RWPE2 (cell line): ENCODE measurements around the gene KPNA3.

ENCODE experiments used
- ATAC-seq: fragments of 200-7000 bp; cut with Tn5 transposase; 3 replicates; pipeline ENCODE4 v1.9.1; 2021; ENCODE audit warnings: low read depth
- DNase-seq: peaks from one replicate; pipeline ENCODE4 v3.0.0-alpha.2; 2020; ENCODE audit warnings: low spot score
- H3K27ac ChIP-seq: fragments of 450-650 bp; 2 replicates; pipeline ENCODE4 v1.5.1; 2017; ENCODE audit warnings: mild to moderate bottlenecking; ENCODE audit not compliant: poor library complexity, severe bottlenecking
- H3K27me3 ChIP-seq: fragments of 250-450 bp; sonication (Bioruptor Pico); 2 replicates; pipeline ENCODE4 v1.5.1; 2021; ENCODE audit warnings: mild to moderate bottlenecking, moderate library complexity; ENCODE audit not compliant: insufficient read depth, poor library complexity, severe bottlenecking
- H3K36me3 ChIP-seq: fragments of 250-450 bp; sonication (Bioruptor Pico); 2 replicates; pipeline ENCODE4 v1.5.1; 2020; ENCODE audit warnings: low read depth, mild to moderate bottlenecking, moderate library complexity
- H3K4me1 ChIP-seq: fragments of 250-450 bp; sonication (Bioruptor Pico); 2 replicates; pipeline ENCODE4 v1.5.1; 2021; ENCODE audit warnings: mild to moderate bottlenecking, moderate library complexity; ENCODE audit not compliant: insufficient read depth, poor library complexity, severe bottlenecking
- H3K4me3 ChIP-seq: fragments of 250-450 bp; sonication (Bioruptor Pico); 2 replicates; pipeline ENCODE4 v1.5.1; 2021; ENCODE audit warnings: mild to moderate bottlenecking, moderate library complexity; ENCODE audit not compliant: severe bottlenecking
- H3K9me3 ChIP-seq: fragments of 250-450 bp; sonication (Bioruptor Pico); 2 replicates; pipeline ENCODE4 v1.5.1; 2021; ENCODE audit warnings: mild to moderate bottlenecking, moderate library complexity; ENCODE audit not compliant: severe bottlenecking
- TF ChIP-seq, protein P1 (sequence below): fragments of 450-650 bp; IDR thresholded peaks from one replicate; pipeline ENCODE4 v1.5.1; 2017; ENCODE audit warnings: mild to moderate bottlenecking, moderate library complexity; ENCODE audit not compliant: poor library complexity, severe bottlenecking

The KPNA3 gene

DNA sequence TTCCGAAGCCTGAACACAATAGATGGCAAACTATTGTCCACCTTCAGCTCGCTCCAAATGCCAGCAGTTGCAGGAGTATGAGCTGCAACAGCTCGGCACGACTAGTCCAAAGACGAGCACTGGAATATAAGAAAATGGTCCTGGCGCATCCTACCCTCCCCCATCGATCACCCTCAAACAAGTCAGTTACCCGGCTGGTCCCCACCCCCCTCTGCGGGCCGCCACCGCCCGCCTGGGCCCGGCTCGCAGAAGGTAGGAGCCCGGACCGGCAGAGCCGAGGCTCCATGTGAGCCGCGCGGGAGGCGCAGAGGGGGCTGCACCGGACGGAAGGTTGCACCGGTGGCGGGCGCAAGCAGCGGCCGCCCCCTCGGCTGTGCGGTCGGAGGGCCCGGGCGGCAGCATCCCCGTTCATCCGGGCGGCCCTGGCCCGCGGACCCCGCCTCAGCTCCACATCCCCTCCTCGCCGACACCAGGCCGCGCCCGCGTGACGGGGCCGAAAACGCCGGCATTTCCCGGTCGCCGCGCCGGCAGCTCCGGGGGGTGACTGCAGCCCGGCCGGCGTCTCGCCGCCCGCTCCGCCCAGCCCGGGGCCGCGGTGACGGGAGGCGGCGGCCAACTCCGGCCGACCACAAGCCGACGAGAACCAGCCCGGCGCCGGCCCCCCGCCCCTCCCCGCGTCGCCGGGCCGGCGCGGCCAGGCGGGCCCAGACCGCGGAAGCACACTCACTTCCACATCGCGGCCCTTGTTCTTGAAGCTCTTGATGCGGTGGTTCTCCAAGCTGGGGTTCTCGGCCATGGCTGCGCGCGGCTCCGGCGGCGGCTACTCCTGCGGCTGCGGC lies 552 bp downstream of the KPNA3 start:
- ATAC-seq (peak; percentile 9), DNase-seq (no peak)
- TF ChIP-seq, protein P1, sequence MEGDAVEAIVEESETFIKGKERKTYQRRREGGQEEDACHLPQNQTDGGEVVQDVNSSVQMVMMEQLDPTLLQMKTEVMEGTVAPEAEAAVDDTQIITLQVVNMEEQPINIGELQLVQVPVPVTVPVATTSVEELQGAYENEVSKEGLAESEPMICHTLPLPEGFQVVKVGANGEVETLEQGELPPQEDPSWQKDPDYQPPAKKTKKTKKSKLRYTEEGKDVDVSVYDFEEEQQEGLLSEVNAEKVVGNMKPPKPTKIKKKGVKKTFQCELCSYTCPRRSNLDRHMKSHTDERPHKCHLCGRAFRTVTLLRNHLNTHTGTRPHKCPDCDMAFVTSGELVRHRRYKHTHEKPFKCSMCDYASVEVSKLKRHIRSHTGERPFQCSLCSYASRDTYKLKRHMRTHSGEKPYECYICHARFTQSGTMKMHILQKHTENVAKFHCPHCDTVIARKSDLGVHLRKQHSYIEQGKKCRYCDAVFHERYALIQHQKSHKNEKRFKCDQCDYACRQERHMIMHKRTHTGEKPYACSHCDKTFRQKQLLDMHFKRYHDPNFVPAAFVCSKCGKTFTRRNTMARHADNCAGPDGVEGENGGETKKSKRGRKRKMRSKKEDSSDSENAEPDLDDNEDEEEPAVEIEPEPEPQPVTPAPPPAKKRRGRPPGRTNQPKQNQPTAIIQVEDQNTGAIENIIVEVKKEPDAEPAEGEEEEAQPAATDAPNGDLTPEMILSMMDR, result no peak
- Histone ChIP-seq H3K27ac (peak overlapping the region; percentile 88), H3K4me1 (no peaks in the 10 kb centered on the region), H3K36me3 (0 out of 2 replicates have a peak, but pooled peaks cover 3% of the 10 kb centered on the region), H3K27me3 (no peaks in the 10 kb centered on the region), H3K4me3 (peak overlapping the region; percentile 53), H3K9me3 (no peaks in the 10 kb centered on the region)

- ATAC-seq, result no peak
- Histone ChIP-seq H3K4me3 (peak overlapping the region; percentile 53), H3K4me1 (no peaks in the 10 kb centered on the region), H3K36me3 (0 out of 2 replicates have a peak, but pooled peaks cover 3% of the 10 kb centered on the region), H3K27ac (peak overlapping the region; percentile 88), H3K9me3 (no peaks in the 10 kb centered on the region), H3K27me3 (no peaks in the 10 kb centered on the region)
- DNase-seq, result no peak
- TF ChIP-seq, protein P1, result peak; percentile 26
Observed at GRCh38 chr13:49791315-49791710, 1.2 kb downstream of the KPNA3 start.

DNA sequence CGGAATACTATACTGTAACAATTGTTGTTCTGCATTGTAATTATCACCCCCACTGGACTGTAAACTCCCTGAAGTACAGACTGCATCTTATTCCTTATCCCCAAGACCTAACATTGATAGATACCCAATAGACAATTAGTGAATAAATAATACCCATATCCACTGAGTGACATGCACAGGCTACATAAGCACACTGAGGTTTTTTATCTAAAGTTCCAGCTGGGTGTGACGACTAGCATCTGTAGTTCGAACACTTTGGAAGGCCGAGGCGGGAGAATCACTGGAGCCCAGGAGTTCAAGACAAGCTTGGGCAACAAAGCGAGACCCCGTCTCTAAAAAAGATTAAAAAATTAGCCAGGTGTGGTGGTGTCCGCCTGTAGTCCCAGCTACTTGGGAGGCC lies 2.5 kb downstream of the KPNA3 start:
- H3K4me1 ChIP-seq, result no peaks in the 10 kb centered on the region
- no peaks in the 10 kb centered on the region for H3K27me3 ChIP-seq
- H3K9me3 ChIP-seq, result no peaks in the 10 kb centered on the region
- H3K27ac ChIP-seq, result no peak overlapping the region
- 0 out of 2 replicates have a peak, but pooled peaks cover 3% of the 10 kb centered on the region for H3K36me3 ChIP-seq
- DNase-seq (no peak), ATAC-seq (no peak)
- TF ChIP-seq, protein P1, result no peak
- H3K4me3 ChIP-seq, result no peak overlapping the region

DNA sequence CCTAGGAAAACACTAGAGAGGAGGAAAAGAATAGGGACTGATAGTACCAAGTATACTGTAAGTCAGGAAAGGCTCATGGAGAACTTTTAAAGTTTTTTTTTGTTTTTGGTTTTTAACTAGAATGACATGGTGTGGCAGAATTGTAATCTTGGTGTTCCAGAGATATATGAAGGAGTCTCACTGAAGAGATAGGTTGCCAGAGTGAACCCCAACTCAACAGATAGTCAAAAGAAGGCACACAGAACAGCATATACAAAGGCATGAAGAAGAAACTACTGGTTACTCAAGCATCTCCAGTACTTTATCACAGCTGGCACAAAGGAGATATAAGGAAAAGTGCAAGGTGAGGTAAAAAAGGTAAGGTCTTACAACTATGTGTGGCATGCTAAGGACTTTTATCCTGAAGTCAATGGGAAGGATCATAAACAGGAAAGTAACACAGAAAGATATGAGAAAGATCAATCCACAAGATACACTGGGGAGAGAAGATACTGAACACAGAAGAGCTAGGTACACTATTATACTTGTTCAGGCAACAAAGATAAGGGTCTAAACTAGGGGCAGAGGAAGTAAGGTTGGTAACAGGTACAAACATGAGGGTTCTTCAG lies 6.0 kb downstream of the KPNA3 start:
- no peak for ATAC-seq
- 0 out of 2 replicates have a peak, but pooled peaks cover 3% of the 10 kb centered on the region for H3K36me3 ChIP-seq
- H3K27ac ChIP-seq, result no peak overlapping the region
- no peak for DNase-seq
- H3K4me1 ChIP-seq, result no peaks in the 10 kb centered on the region
- no peak overlapping the region for H3K4me3 ChIP-seq
- TF ChIP-seq, protein P1, result no peak
- no peaks in the 10 kb centered on the region for H3K27me3 ChIP-seq
- H3K9me3 ChIP-seq, result no peaks in the 10 kb centered on the region
